Choroid plexus epithelial cell (primary cell): ENCODE data around the gene GPR162.

Experiments used
- DNase-seq: peaks from one replicate; pipeline ENCODE4 v3.0.0-alpha.2; 2010; ENCODE audit warnings: low read depth
- H3K4me3 ChIP-seq: 2 replicates; pipeline ENCODE4 v1.5.1; 2011; ENCODE audit warnings: low read depth, mild to moderate bottlenecking, control low read depth, low read length, moderate library complexity
- CTCF ChIP-seq: conservative IDR thresholded peaks from 2 replicates; pipeline ENCODE4 v1.5.1; 2011; ENCODE audit warnings: low read depth, mild to moderate bottlenecking, control low read depth, inconsistent platforms, low read length, moderate library complexity

GPR162 gene

GRCh38 chr12:6831450-6831995 is 9.9 kb downstream of the GPR162 start:
- no peak overlapping the region for H3K4me3 ChIP-seq
- no peak for DNase-seq
- TF ChIP-seq CTCF: no peak

GRCh38 chr12:6832125-6832524 is 10.5 kb downstream of the GPR162 start:
- TF ChIP-seq CTCF: no peak
- no peak for DNase-seq
- H3K4me3 ChIP-seq: no peak overlapping the region

GRCh38 chr12:6833189-6833890 is 11.7 kb downstream of the GPR162 start:
- no peak for TF ChIP-seq CTCF
- H3K4me3 ChIP-seq: no peak overlapping the region
- DNase-seq: no peak

- no peak for TF ChIP-seq CTCF
- no peak for DNase-seq
- no peak overlapping the region for H3K4me3 ChIP-seq
Observed at GRCh38 chr12:6834254-6834653, 12.6 kb downstream of the GPR162 start.

GRCh38 chr12:6834873-6835272 is 13.3 kb downstream of the GPR162 start:
- no peak overlapping the region for H3K4me3 ChIP-seq
- no peak for DNase-seq
- TF ChIP-seq CTCF: no peak

GRCh38 chr12:6836851-6837250 is 15.2 kb downstream of the GPR162 start:
- DNase-seq: no peak

More at GRCh38 chr12:6836851-6837250, 15.2 kb downstream of the GPR162 start:
- no peak for TF ChIP-seq CTCF
- H3K4me3 ChIP-seq: no peak overlapping the region
